Trophoblast cell (in vitro differentiated cells and primary cell): Measurements from ENCODE around the gene CGNL1.

ENCODE experiments used
- DNase-seq, 2 donors: peaks; one replicate each; pipeline ENCODE4 v3.0.0-alpha.2; 2016
- H2AFZ ChIP-seq: 2 replicates; pipeline ENCODE4 v1.6.1; 2013; ENCODE audit warnings: low read length, moderate library complexity, mild to moderate bottlenecking; ENCODE audit not compliant: insufficient read depth, poor library complexity
- H2AK5ac ChIP-seq: 2 replicates; pipeline ENCODE4 v1.6.1; 2013; ENCODE audit warnings: mild to moderate bottlenecking, low read length
- H2BK120ac ChIP-seq: 2 replicates; pipeline ENCODE4 v1.6.1; 2013; ENCODE audit warnings: low read length, mild to moderate bottlenecking, moderate library complexity; ENCODE audit not compliant: insufficient read depth, poor library complexity
- H2BK12ac ChIP-seq: 2 replicates; pipeline ENCODE4 v1.6.1; 2013; ENCODE audit warnings: mild to moderate bottlenecking, low read length, moderate library complexity
- H2BK5ac ChIP-seq: 2 replicates; pipeline ENCODE4 v1.6.1; 2013; ENCODE audit warnings: low read length, low read depth, moderate library complexity, mild to moderate bottlenecking; ENCODE audit not compliant: poor library complexity
- H3K14ac ChIP-seq: 2 replicates; pipeline ENCODE4 v1.6.1; 2013; ENCODE audit warnings: mild to moderate bottlenecking, low read length
- H3K18ac ChIP-seq: 2 replicates; pipeline ENCODE4 v1.6.1; 2013; ENCODE audit warnings: mild to moderate bottlenecking, low read length
- H3K23ac ChIP-seq: 2 replicates; pipeline ENCODE4 v1.6.1; 2013; ENCODE audit warnings: low read length
- H3K27ac ChIP-seq: 2 replicates; pipeline ENCODE4 v1.5.1; 2013; ENCODE audit warnings: low read depth, mild to moderate bottlenecking, inconsistent platforms, low read length, moderate library complexity
- H3K27me3 ChIP-seq: 2 replicates; pipeline ENCODE4 v1.6.1; 2013; ENCODE audit warnings: inconsistent platforms, mild to moderate bottlenecking, low read length, moderate library complexity; ENCODE audit not compliant: insufficient read depth
- H3K36me3 ChIP-seq, 2 experiments: 1 replicate in 1 of 2; 2 replicates in 1 of 2; pipeline ENCODE4 v1.6.1; 2013; ENCODE audit warnings: low read length in 2 of 2, mild to moderate bottlenecking in 2 of 2, moderate library complexity in 1 of 2; ENCODE audit not compliant: insufficient read depth in 2 of 2, control insufficient read depth in 1 of 2
- H3K4ac ChIP-seq: 2 replicates; pipeline ENCODE4 v1.6.1; 2013; ENCODE audit warnings: low read depth, mild to moderate bottlenecking, low read length, moderate library complexity
- H3K4me1 ChIP-seq, 2 experiments: 1 replicate in 1 of 2; 2 replicates in 1 of 2; pipeline ENCODE4 v1.6.1; 2013; ENCODE audit warnings: low read length in 2 of 2, mild to moderate bottlenecking in 2 of 2, moderate library complexity in 1 of 2; ENCODE audit not compliant: insufficient read depth in 2 of 2, control insufficient read depth in 1 of 2
- H3K4me2 ChIP-seq: 2 replicates; pipeline ENCODE4 v1.6.1; 2013; ENCODE audit warnings: inconsistent platforms, mild to moderate bottlenecking, low read length, moderate library complexity
- H3K4me3 ChIP-seq: 2 replicates; pipeline ENCODE4 v1.5.1; 2013; ENCODE audit warnings: mild to moderate bottlenecking, low read depth, low read length, inconsistent platforms
- H3K79me1 ChIP-seq: one replicate; pipeline ENCODE4 v1.6.1; 2013; ENCODE audit warnings: low read length
- H3K79me2 ChIP-seq: 2 replicates; pipeline ENCODE4 v1.6.1; 2013; ENCODE audit warnings: low read length, mild to moderate bottlenecking; ENCODE audit not compliant: control insufficient read depth, insufficient read depth, poor library complexity
- H3K9ac ChIP-seq: 2 replicates; pipeline ENCODE4 v1.6.1; 2013; ENCODE audit warnings: mild to moderate bottlenecking, low read length
- H3K9me3 ChIP-seq: 2 replicates; pipeline ENCODE4 v1.6.1; 2013; ENCODE audit warnings: low read depth, mild to moderate bottlenecking, control low read depth, inconsistent platforms, low read length; ENCODE audit not compliant: insufficient read depth
- H4K12ac ChIP-seq: 2 replicates; pipeline ENCODE4 v1.6.1; 2013; ENCODE audit warnings: low read depth, mild to moderate bottlenecking, low read length, moderate library complexity
- H4K8ac ChIP-seq: 2 replicates; pipeline ENCODE4 v1.6.1; 2013; ENCODE audit warnings: low read depth, mild to moderate bottlenecking, low read length, moderate library complexity
- H4K91ac ChIP-seq: one replicate; pipeline ENCODE4 v1.6.1; 2013; ENCODE audit warnings: low read depth, mild to moderate bottlenecking, low read length, moderate library complexity
- WGBS: extraction: QIAGEN DNeasy Blood & Tissue Kit; methylation state at CpG from one replicate; pipeline ENCODE4 v1.1.7; 2013; ENCODE audit warnings: missing lambda C conversion rate; ENCODE audit not compliant: insufficient read length, insufficient coverage; ENCODE audit errors: extremely low coverage; 5-methylcytosine and 5-hydroxymethylcytosine counted together

CGNL1 gene

DNA sequence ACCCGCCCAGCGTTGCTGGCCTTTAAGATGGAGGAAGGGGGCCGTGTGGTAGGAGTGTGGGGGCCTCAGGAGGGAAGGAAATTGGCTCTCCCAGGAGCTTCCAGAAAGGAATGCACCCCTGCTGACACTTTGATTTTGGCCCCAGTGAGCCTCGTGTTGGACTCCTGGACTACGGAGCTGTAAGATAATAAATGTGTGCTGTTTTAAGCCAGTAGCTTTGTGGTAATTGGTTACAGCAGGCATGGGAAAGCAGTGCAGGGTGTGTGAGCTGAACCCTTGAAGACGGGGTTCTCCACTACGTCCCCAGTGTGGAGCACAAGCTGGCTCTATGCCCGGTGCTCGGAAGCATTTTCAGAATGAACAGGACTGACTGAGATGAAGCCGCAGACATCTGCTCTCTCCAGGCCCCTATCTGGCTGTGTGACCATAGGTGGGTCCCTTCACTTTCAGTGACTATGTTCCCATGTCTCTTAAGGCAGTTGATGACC, 22.9 kb upstream of the CGNL1 start:
- Histone ChIP-seq H3K4ac (no peak overlapping the region), H3K9me3 (no peaks in the 10 kb centered on the region)
- no CpG with 5 or more reads among the region's 10 CpGs for WGBS

DNA sequence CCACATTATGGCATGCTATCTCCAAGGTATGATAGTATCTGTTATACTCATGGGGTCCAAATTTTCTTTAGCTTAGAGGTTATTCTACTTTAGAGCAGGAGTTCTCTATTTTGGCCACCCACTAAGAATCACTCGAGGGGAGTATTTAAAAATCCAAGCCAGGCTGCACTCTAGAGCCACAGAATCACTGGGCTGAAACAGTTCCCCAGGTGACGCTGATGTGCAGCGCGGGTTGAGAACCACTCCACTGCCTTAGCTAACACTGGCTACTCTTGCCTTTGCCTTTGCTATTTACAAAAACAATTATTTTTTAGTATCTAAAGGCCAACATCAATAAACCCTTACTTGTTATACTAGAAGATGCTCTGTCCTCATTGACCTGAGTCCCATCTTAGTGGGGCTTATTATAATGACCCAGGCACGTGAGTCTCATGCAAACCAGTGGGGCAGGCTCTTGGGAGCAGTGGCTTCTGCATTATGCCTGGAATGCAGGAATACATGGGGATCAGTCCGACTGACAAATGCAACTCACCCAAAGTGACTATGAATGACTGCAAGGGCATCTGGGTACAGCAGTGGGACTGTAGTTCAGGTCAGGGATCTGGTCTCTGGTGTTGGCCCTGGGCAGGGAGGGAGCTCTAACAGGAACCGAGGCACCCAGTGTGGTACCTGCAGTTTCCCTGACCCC, 21.7 kb upstream of the CGNL1 start:
- H3K79me2 ChIP-seq = no peaks in the 10 kb centered on the region
- peaks cover 21% of the 10 kb centered on the region for H3K79me1 ChIP-seq
- no peak overlapping the region for H3K27ac ChIP-seq
- H3K9ac ChIP-seq = no peak overlapping the region
- no peak overlapping the region for H3K18ac ChIP-seq
- H4K12ac ChIP-seq = no peak overlapping the region
- H3K14ac ChIP-seq = no peak overlapping the region
- no peak overlapping the region for H2BK5ac ChIP-seq
- no peak for DNase-seq
- H2BK120ac ChIP-seq = peak overlapping the region; percentile 5
- WGBS = no CpG with 5 or more reads among the region's 7 CpGs
- no peak overlapping the region for H4K8ac ChIP-seq
- no peaks in the 10 kb centered on the region for H3K36me3 ChIP-seq
- no peak overlapping the region for H3K4me3 ChIP-seq
- no peak overlapping the region for H3K4me2 ChIP-seq
- H3K9me3 ChIP-seq = no peaks in the 10 kb centered on the region
- H3K4me1 ChIP-seq = peaks cover 23 to 41% of the 10 kb centered on the region in 2 experiments
- peak overlapping the region; percentile 93 for H2BK12ac ChIP-seq
- no peak overlapping the region for H2AK5ac ChIP-seq
- peak overlapping the region; percentile 41 for H4K91ac ChIP-seq
- H3K4ac ChIP-seq = no peak overlapping the region
- H3K27me3 ChIP-seq = no peaks in the 10 kb centered on the region
- H2AFZ ChIP-seq = no peak overlapping the region
- H3K23ac ChIP-seq = no peak overlapping the region

More for the DNA sequence above, 22.9 kb upstream of the CGNL1 start:
- Histone ChIP-seq H3K79me2 (no peaks in the 10 kb centered on the region), H3K9ac (no peak overlapping the region), H2BK12ac (peak overlapping the region; percentile 76), H3K4me1 (peaks cover 23 to 41% of the 10 kb centered on the region in 2 experiments), H3K23ac (no peak overlapping the region), H4K91ac (peak overlapping the region; percentile 18), H2AFZ (no peak overlapping the region), H3K4me2 (no peak overlapping the region), H4K12ac (no peak overlapping the region), H3K14ac (peak overlapping the region; percentile 53), H3K18ac (no peak overlapping the region), H3K27me3 (no peaks in the 10 kb centered on the region), H3K27ac (no peak overlapping the region), H2BK120ac (peak overlapping the region; percentile 53), H3K79me1 (peaks cover 21% of the 10 kb centered on the region), H3K4me3 (no peak overlapping the region), H2BK5ac (no peak overlapping the region), H4K8ac (no peak overlapping the region), H2AK5ac (no peak overlapping the region), H3K36me3 (no peaks in the 10 kb centered on the region)
- DNase-seq = no peak

DNA sequence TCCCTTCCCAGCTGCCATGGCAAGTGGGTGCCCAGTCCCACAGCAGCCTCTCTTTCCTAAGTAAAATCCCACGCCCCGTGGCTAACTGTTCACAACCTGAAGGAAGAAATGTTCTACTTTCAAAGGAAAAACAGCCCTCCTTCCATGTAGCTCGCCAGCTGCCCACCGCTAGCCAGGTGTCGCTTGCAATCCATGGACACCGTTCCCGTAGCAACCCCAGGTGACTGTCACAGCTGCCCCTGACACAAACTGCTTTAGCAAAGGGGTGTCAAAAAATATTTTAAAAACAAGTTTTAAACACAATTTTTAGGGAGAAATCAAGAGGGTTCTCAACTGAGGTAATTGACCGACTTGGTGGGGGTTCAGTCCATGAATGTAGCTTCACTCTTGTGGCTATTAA, 21.0 kb upstream of the CGNL1 start:
- no peaks in the 10 kb centered on the region for H3K36me3 ChIP-seq
- no peak overlapping the region for H3K4ac ChIP-seq
- no peak overlapping the region for H2AFZ ChIP-seq
- peak overlapping the region; percentile 38 for H2AK5ac ChIP-seq
- peak overlapping the region; percentile 89 for H3K27ac ChIP-seq
- H3K14ac ChIP-seq = peak overlapping the region; percentile 59
- H3K23ac ChIP-seq = no peak overlapping the region
- peaks cover 23 to 41% of the 10 kb centered on the region in 2 experiments for H3K4me1 ChIP-seq
- H2BK12ac ChIP-seq = peak overlapping the region; percentile 93
- H3K79me1 ChIP-seq = peaks cover 21% of the 10 kb centered on the region
- WGBS = no CpG with 5 or more reads among the region's 8 CpGs
- H4K8ac ChIP-seq = no peak overlapping the region
- no peak overlapping the region for H4K12ac ChIP-seq
- H3K79me2 ChIP-seq = no peaks in the 10 kb centered on the region
- H3K9ac ChIP-seq = no peak overlapping the region
- no peak overlapping the region for H3K4me2 ChIP-seq
- H4K91ac ChIP-seq = peak overlapping the region; percentile 41
- peak overlapping the region; percentile 5 for H2BK120ac ChIP-seq
- DNase-seq = no peak
- H3K4me3 ChIP-seq = no peak overlapping the region
- H3K9me3 ChIP-seq = no peaks in the 10 kb centered on the region
- no peaks in the 10 kb centered on the region for H3K27me3 ChIP-seq
- peak overlapping the region; percentile 73 for H2BK5ac ChIP-seq
- peak overlapping the region; percentile 37 for H3K18ac ChIP-seq

DNA sequence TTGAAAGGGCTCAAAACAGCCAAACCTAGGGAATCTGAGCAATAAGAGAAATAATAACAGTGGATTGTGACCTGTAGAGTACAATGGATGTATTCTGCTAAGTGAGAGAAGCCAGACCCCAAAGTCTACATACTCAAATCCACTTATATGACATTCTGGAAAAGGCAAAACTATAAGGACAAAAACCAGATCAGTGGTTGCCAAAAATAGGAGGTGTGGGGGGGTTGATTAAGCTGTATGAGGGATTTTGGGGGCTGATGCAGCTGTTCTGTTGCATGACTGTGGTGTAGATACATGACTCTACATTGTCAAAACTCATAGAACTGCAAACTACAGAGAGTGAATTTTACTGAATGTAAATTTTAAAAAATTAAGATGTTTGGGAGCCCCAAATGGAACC, 20.1 kb upstream of the CGNL1 start:
- Histone ChIP-seq H3K9ac (no peak overlapping the region), H3K14ac (no peak overlapping the region), H3K9me3 (no peaks in the 10 kb centered on the region), H3K23ac (no peak overlapping the region), H3K27me3 (no peaks in the 10 kb centered on the region), H3K79me1 (peaks cover 21% of the 10 kb centered on the region), H3K79me2 (no peaks in the 10 kb centered on the region), H2AFZ (no peak overlapping the region), H4K91ac (peak overlapping the region; percentile 63), H2BK12ac (peak overlapping the region; percentile 29), H3K36me3 (no peaks in the 10 kb centered on the region), H2BK120ac (peak overlapping the region; percentile 63), H3K4me2 (peak overlapping the region; percentile 35), H3K18ac (no peak overlapping the region), H3K4ac (no peak overlapping the region), H4K8ac (no peak overlapping the region), H2BK5ac (peak overlapping the region; percentile 85), H4K12ac (no peak overlapping the region), H3K4me3 (no peak overlapping the region), H3K27ac (peak overlapping the region; percentile 89), H2AK5ac (no peak overlapping the region), H3K4me1 (peaks cover 23 to 41% of the 10 kb centered on the region in 2 experiments)
- no peak for DNase-seq
